Stomach (tissue), 9 donors: ENCODE data around the gene BTNL8. TPM values are rescaled to one million over a fixed set of nuclear protein-coding genes. Genes with fewer than 3 reads are reported as not detected.

Experiments used
- DNase-seq, 2 donors: peaks; one replicate each; pipeline versions ENCODE4 v3.0.0 to v3.0.0-alpha.2; 2013 to 2019
- H3K27ac ChIP-seq, 5 donors: fragments of 200-600 bp in 4 of 5; sonication (generic) in 4 of 5; one replicate each; pipeline ENCODE4 v1.5.1; 2013 to 2019; ENCODE audit warnings: mild to moderate bottlenecking in 1 of 5, moderate library complexity in 1 of 5
- H3K27me3 ChIP-seq, 3 donors: fragments of 200-600 bp; sonication (generic); one replicate each; pipeline ENCODE4 v1.5.1; 2017 to 2019; ENCODE audit warnings: mixed run types in 1 of 3
- H3K36me3 ChIP-seq, 4 donors: fragments of 200-600 bp; sonication (generic); 1 replicate in 3 of 4; 2 replicates in 1 of 4; pipeline ENCODE4 v1.5.1; 2016 to 2019
- H3K4me1 ChIP-seq, 4 donors: fragments of 200-600 bp; sonication (generic); one replicate each; pipeline ENCODE4 v1.5.1; 2016 to 2019
- H3K4me3 ChIP-seq, 4 donors: fragments of 200-600 bp; sonication (generic) in 3 of 4; one replicate each; pipeline ENCODE4 v1.5.1; 2016 to 2019; ENCODE audit warnings: mild to moderate bottlenecking in 1 of 4
- H3K9me3 ChIP-seq, 4 donors: fragments of 200-600 bp; sonication (generic); one replicate each; pipeline ENCODE4 v1.5.1; 2016 to 2019
- CTCF ChIP-seq, 7 experiments: fragments of 450-650 bp in 4 of 7; fragments of 200-600 bp in 3 of 7; sonication (generic) in 3 of 7; IDR thresholded peaks; one replicate each; pipeline ENCODE4 v1.5.1; 2016 to 2019; ENCODE audit warnings: antibody characterized with exemption in 7 of 7, control low read depth in 2 of 7, mild to moderate bottlenecking in 1 of 7
- EP300 ChIP-seq: sonication (generic); formaldehyde crosslinking; IDR thresholded peaks from one replicate; pipeline ENCODE4 v1.6.1; 2017; ENCODE audit warnings: antibody characterized with exemption
- POLR2A ChIP-seq, 4 donors: fragments of 450-650 bp; IDR thresholded peaks; one replicate each; pipeline ENCODE4 v1.6.1; 2016; ENCODE audit warnings: antibody characterized with exemption in 4 of 4, control low read depth in 2 of 4, mild to moderate bottlenecking in 1 of 4, moderate library complexity in 1 of 4
- POLR2AphosphoS5 ChIP-seq, 3 donors: sonication (generic); formaldehyde crosslinking; IDR thresholded peaks; one replicate each; pipeline ENCODE4 v1.6.1; 2016; ENCODE audit warnings: antibody characterized with exemption in 3 of 3
- WGBS, 5 donors: extraction: QIAGEN DNeasy Blood & Tissue Kit in 3 of 5; methylation state at CpG; one replicate each; pipeline versions ENCODE4 v1.1.5 to v1.1.7; 2013 to 2018; 5-methylcytosine and 5-hydroxymethylcytosine counted together
- intact Hi-C: fragments of 100-400 bp; cut with DNase I; formaldehyde crosslinking; loops from one replicate; pipeline ENCODE4 v1.15.1; 2023; ENCODE audit warnings: low total_unique reads
- polyA plus RNA-seq, 3 donors: library from polyadenylated mRNA; stranded (reverse); fragments of 200-250 nt; gene quantifications; one replicate each; pipeline ENCODE4 v1.2.3, GENCODE V29; 2013
- total RNA-seq, 5 donors: library from RNA; depleted of rRNA; stranded (reverse); fragments of >200 nt; gene quantifications; one replicate each; pipeline versions ENCODE4 v1.1.0 to v1.2.3, GENCODE V29; 2014 to 2016
- donor health status: healthy with polysubstance abuse.
- donor health status: Bipolar disorder and iron deficiency.
- donor health status: healthy.

BTNL8 gene
- total and polyA plus RNA-seq, 8 donors, result 0.76 to 22.0 (median 4.0) TPM

GRCh38 chr5:180982008-180982741 is 83.2 kb downstream of the BTNL8 start:
- TF ChIP-seq POLR2AphosphoS5 (IDR thresholded peaks at IDR 0.05) (no peak), EP300 (no peak), POLR2A (IDR thresholded peaks at IDR 0.05) (no peak), CTCF (IDR thresholded peaks at IDR 0.05) (no peak)
- no peaks in the 10 kb centered on the region for H3K36me3 ChIP-seq
- 69 to 79% (median 71%) methylated on average over 16 to 23 of the region's 23 CpGs for WGBS, 5 donors

GRCh38 chr5:180988016-180988415 is 89.1 kb downstream of the BTNL8 start:
- H3K4me3 ChIP-seq, result no peak overlapping the region
- no peaks in the 10 kb centered on the region for H3K9me3 ChIP-seq
- H3K4me1 ChIP-seq, result no peaks in the 10 kb centered on the region
- H3K27ac ChIP-seq, result no peak overlapping the region
- 70 to 93% (median 89%) methylated on average over 2 of the region's 2 CpGs for WGBS, 5 donors
- TF ChIP-seq EP300 (no peak), POLR2A (IDR thresholded peaks at IDR 0.05) (no peak), POLR2AphosphoS5 (IDR thresholded peaks at IDR 0.05) (no peak), CTCF (IDR thresholded peaks at IDR 0.05) (no peak)
- H3K36me3 ChIP-seq, result no peaks in the 10 kb centered on the region
- intact Hi-C loops, result no loop called here
- DNase-seq, result no peak
- no peaks in the 10 kb centered on the region for H3K27me3 ChIP-seq

More at GRCh38 chr5:180982008-180982741, 83.2 kb downstream of the BTNL8 start:
- DNase-seq, result no peak
- intact Hi-C loops, result no loop called here
- Histone ChIP-seq H3K27ac (no peak overlapping the region), H3K9me3 (no peaks in the 10 kb centered on the region), H3K4me3 (no peak overlapping the region), H3K4me1 (peaks cover 0 to 4% (median 0%) of the 10 kb centered on the region in 4 donors), H3K27me3 (no peaks in the 10 kb centered on the region)

- Histone ChIP-seq H3K4me1 (no peaks in the 10 kb centered on the region), H3K9me3 (no peaks in the 10 kb centered on the region), H3K27me3 (no peaks in the 10 kb centered on the region), H3K36me3 (no peaks in the 10 kb centered on the region), H3K4me3 (no peak within 1 kb of the TSS), H3K27ac (no peak within 1 kb of the TSS)
- WGBS, 5 donors, result 85 to 92% (median 88%) methylated on average over 5 of the region's 5 CpGs
- intact Hi-C loops, result no loop called here
- DNase-seq, result no peak
- TF ChIP-seq CTCF (IDR thresholded peaks at IDR 0.05), result no peak
- TF ChIP-seq POLR2A (IDR thresholded peaks at IDR 0.05), result no peak
- TF ChIP-seq POLR2AphosphoS5 (IDR thresholded peaks at IDR 0.05), result no peak
- no peak for TF ChIP-seq EP300
Measured at GRCh38 chr5:180988592-180988991, 89.6 kb downstream of the BTNL8 start, which contains the start of gene BTNL3. TSS of gene BTNL3 (plus strand) at chr5:180988846. CDS start at chr5:180989029, 183 bp downstream.

- 61 to 77% (median 69%) methylated on average over 16 of the region's 16 CpGs for WGBS, 5 donors
- peak in 1 of 2 donors; percentile 9 for DNase-seq
- peaks cover 0 to 7% (median 0%) of the 10 kb centered on the region in 4 donors for H3K9me3 ChIP-seq
- no peaks in the 10 kb centered on the region for H3K4me1 ChIP-seq
- no peak overlapping the region for H3K27ac ChIP-seq
- H3K36me3 ChIP-seq, result no peaks in the 10 kb centered on the region
- no peak overlapping the region for H3K4me3 ChIP-seq
- intact Hi-C loops, result no loop called here
- TF ChIP-seq POLR2A (IDR thresholded peaks at IDR 0.05), result no peak
- no peak for TF ChIP-seq EP300
- TF ChIP-seq POLR2AphosphoS5 (IDR thresholded peaks at IDR 0.05), result no peak
- TF ChIP-seq CTCF (IDR thresholded peaks at IDR 0.05), result no peak
- no peaks in the 10 kb centered on the region for H3K27me3 ChIP-seq
Measured at GRCh38 chr5:180990086-180990881, 91.3 kb downstream of the BTNL8 start.
